ENCODE results near the gene TTPAL. TPM values are rescaled to one million over a fixed set of nuclear protein-coding genes. Genes with fewer than 3 reads are reported as not detected.

The TTPAL gene
- total RNA-seq, 1 donor from 2014 or later: 22.3 TPM

DNA sequence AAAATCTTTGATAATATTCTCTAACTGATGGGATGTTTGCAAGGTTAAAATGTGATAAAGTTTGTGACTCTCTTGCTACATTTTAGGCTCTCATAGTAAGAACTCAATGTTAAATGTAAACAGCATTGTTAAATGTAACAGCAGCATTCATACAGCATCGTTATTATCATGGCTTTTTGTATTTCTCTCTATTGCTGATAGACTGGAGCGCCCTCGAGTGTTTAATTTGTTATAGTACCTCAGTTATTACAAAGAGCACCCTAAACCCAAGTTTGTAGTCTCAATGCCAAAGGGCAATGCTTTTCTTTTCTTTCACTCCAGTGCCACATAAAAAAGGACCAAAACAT is 14.9 kb upstream of the TTPAL start:
- no peaks in the 10 kb centered on the region for H3K36me3 Mint-ChIP-seq (ENCODE audit: low read depth)
- no peaks in the 10 kb centered on the region for H3K27me3 Mint-ChIP-seq (ENCODE audit: low read depth)
- TF ChIP-seq, protein P1, sequence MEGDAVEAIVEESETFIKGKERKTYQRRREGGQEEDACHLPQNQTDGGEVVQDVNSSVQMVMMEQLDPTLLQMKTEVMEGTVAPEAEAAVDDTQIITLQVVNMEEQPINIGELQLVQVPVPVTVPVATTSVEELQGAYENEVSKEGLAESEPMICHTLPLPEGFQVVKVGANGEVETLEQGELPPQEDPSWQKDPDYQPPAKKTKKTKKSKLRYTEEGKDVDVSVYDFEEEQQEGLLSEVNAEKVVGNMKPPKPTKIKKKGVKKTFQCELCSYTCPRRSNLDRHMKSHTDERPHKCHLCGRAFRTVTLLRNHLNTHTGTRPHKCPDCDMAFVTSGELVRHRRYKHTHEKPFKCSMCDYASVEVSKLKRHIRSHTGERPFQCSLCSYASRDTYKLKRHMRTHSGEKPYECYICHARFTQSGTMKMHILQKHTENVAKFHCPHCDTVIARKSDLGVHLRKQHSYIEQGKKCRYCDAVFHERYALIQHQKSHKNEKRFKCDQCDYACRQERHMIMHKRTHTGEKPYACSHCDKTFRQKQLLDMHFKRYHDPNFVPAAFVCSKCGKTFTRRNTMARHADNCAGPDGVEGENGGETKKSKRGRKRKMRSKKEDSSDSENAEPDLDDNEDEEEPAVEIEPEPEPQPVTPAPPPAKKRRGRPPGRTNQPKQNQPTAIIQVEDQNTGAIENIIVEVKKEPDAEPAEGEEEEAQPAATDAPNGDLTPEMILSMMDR (conservative IDR thresholded peaks at IDR 0.05): peak; percentile 52
- no peak overlapping the region for H3K27ac Mint-ChIP-seq (ENCODE audit: unreplicated experiment)
- peaks cover 13% of the 10 kb centered on the region for H3K4me1 Mint-ChIP-seq
- no peaks in the 10 kb centered on the region for H3K9me3 Mint-ChIP-seq
- no peak overlapping the region for H3K4me3 Mint-ChIP-seq
- DNase-seq (ENCODE audit: low read depth, low spot score): no peak

GRCh38 chr20:44461142-44461802 is 14.4 kb upstream of the TTPAL start:
- no peak for DNase-seq (ENCODE audit: low read depth, low spot score)
- H3K27ac Mint-ChIP-seq (ENCODE audit: unreplicated experiment): no peak overlapping the region
- no peaks in the 10 kb centered on the region for H3K27me3 Mint-ChIP-seq (ENCODE audit: low read depth)
- TF ChIP-seq, protein P1 (conservative IDR thresholded peaks at IDR 0.05): no peak
- H3K36me3 Mint-ChIP-seq (ENCODE audit: low read depth): no peaks in the 10 kb centered on the region
- no peak overlapping the region for H3K4me3 Mint-ChIP-seq
- H3K9me3 Mint-ChIP-seq: no peaks in the 10 kb centered on the region
- peaks cover 13% of the 10 kb centered on the region for H3K4me1 Mint-ChIP-seq

- no peak for DNase-seq (ENCODE audit: low read depth, low spot score)
- Mint-ChIP-seq H3K36me3 (ENCODE audit: low read depth) (no peaks in the 10 kb centered on the region), H3K9me3 (no peaks in the 10 kb centered on the region), H3K27me3 (ENCODE audit: low read depth) (no peaks in the 10 kb centered on the region), H3K27ac (ENCODE audit: unreplicated experiment) (no peak overlapping the region), H3K4me1 (peaks cover 13% of the 10 kb centered on the region), H3K4me3 (no peak overlapping the region)
- TF ChIP-seq, protein P1 (conservative IDR thresholded peaks at IDR 0.05): no peak
Observed at GRCh38 chr20:44461803-44462174, 13.9 kb upstream of the TTPAL start.

- H3K27ac Mint-ChIP-seq (ENCODE audit: unreplicated experiment): peak overlapping the region; percentile 57
- no peak overlapping the region for H3K4me3 Mint-ChIP-seq
- no peaks in the 10 kb centered on the region for H3K36me3 Mint-ChIP-seq (ENCODE audit: low read depth)
- TF ChIP-seq, protein P1 (conservative IDR thresholded peaks at IDR 0.05): no peak
- no peaks in the 10 kb centered on the region for H3K27me3 Mint-ChIP-seq (ENCODE audit: low read depth)
- no peak for DNase-seq (ENCODE audit: low read depth, low spot score)
- H3K4me1 Mint-ChIP-seq: peaks cover 16% of the 10 kb centered on the region
- no peaks in the 10 kb centered on the region for H3K9me3 Mint-ChIP-seq
Observed at GRCh38 chr20:44463466-44463865, 12.2 kb upstream of the TTPAL start.

- Mint-ChIP-seq H3K4me3 (no peak overlapping the region), H3K36me3 (ENCODE audit: low read depth) (no peaks in the 10 kb centered on the region), H3K27me3 (ENCODE audit: low read depth) (no peaks in the 10 kb centered on the region), H3K4me1 (peaks cover 16% of the 10 kb centered on the region), H3K9me3 (no peaks in the 10 kb centered on the region), H3K27ac (ENCODE audit: unreplicated experiment) (no peak overlapping the region)
- DNase-seq (ENCODE audit: low read depth, low spot score): no peak
- TF ChIP-seq, protein P1 (conservative IDR thresholded peaks at IDR 0.05): no peak
Observed at GRCh38 chr20:44464514-44464913, 11.2 kb upstream of the TTPAL start.
